IPS-18a (cell line): ENCODE results near the gene CTSK.

Experiments used
- H3K27ac ChIP-seq: one replicate; pipeline ENCODE4 v1.5.1; 2013; ENCODE audit warnings: low read length
- H3K27me3 ChIP-seq: one replicate; pipeline ENCODE4 v1.6.1; 2013; ENCODE audit warnings: mild to moderate bottlenecking, low read length; ENCODE audit not compliant: control insufficient read depth, insufficient read depth
- H3K36me3 ChIP-seq: one replicate; pipeline ENCODE4 v1.6.1; 2013; ENCODE audit warnings: low read depth, low read length; ENCODE audit not compliant: control insufficient read depth
- H3K4me1 ChIP-seq: one replicate; pipeline ENCODE4 v1.6.1; 2013; ENCODE audit warnings: low read depth, low read length; ENCODE audit not compliant: control insufficient read depth
- H3K4me3 ChIP-seq: one replicate; pipeline ENCODE4 v1.5.1; 2013; ENCODE audit warnings: low read length
- H3K9ac ChIP-seq: one replicate; pipeline ENCODE4 v1.6.1; 2013; ENCODE audit warnings: mild to moderate bottlenecking, low read length, moderate library complexity
- H3K9me3 ChIP-seq: one replicate; pipeline ENCODE4 v1.6.1; 2013; ENCODE audit warnings: low read depth, low read length; ENCODE audit not compliant: control insufficient read depth

The CTSK gene

GRCh38 chr1:150829751-150830150, 21.7 kb upstream of the CTSK start:
- Histone ChIP-seq H3K4me3 (no peak overlapping the region), H3K4me1 (no peaks in the 10 kb centered on the region), H3K9me3 (no peaks in the 10 kb centered on the region), H3K36me3 (peaks cover 56% of the 10 kb centered on the region), H3K27me3 (no peaks in the 10 kb centered on the region), H3K9ac (no peak overlapping the region), H3K27ac (no peak overlapping the region)

GRCh38 chr1:150826299-150826698, 18.2 kb upstream of the CTSK start:
- Histone ChIP-seq H3K36me3 (peaks cover 40% of the 10 kb centered on the region), H3K4me3 (no peak overlapping the region), H3K4me1 (no peaks in the 10 kb centered on the region), H3K27ac (no peak overlapping the region), H3K9me3 (no peaks in the 10 kb centered on the region), H3K27me3 (no peaks in the 10 kb centered on the region), H3K9ac (no peak overlapping the region)

GRCh38 chr1:150820730-150821512, 12.9 kb upstream of the CTSK start:
- Histone ChIP-seq H3K9me3 (no peaks in the 10 kb centered on the region), H3K27ac (no peak overlapping the region), H3K36me3 (peaks cover 27% of the 10 kb centered on the region), H3K4me3 (no peak overlapping the region), H3K4me1 (no peaks in the 10 kb centered on the region), H3K9ac (no peak overlapping the region), H3K27me3 (no peaks in the 10 kb centered on the region)

GRCh38 chr1:150815871-150816270, 7.8 kb upstream of the CTSK start:
- Histone ChIP-seq H3K4me1 (no peaks in the 10 kb centered on the region), H3K27ac (no peak overlapping the region), H3K36me3 (peaks cover 38% of the 10 kb centered on the region), H3K27me3 (no peaks in the 10 kb centered on the region), H3K4me3 (no peak overlapping the region), H3K9me3 (no peaks in the 10 kb centered on the region), H3K9ac (no peak overlapping the region)

- Histone ChIP-seq H3K9me3 (no peaks in the 10 kb centered on the region), H3K9ac (no peak overlapping the region), H3K27me3 (no peaks in the 10 kb centered on the region), H3K4me1 (peaks cover 2% of the 10 kb centered on the region), H3K4me3 (no peak overlapping the region), H3K36me3 (peaks cover 38% of the 10 kb centered on the region), H3K27ac (no peak overlapping the region)
These were observed 5.1 kb upstream of the CTSK start for GRCh38 chr1:150813028-150813707.

- Histone ChIP-seq H3K9ac (no peak overlapping the region), H3K27me3 (peaks cover 9% of the 10 kb centered on the region), H3K36me3 (peaks cover 23% of the 10 kb centered on the region), H3K4me1 (peaks cover 23% of the 10 kb centered on the region), H3K27ac (no peak overlapping the region), H3K4me3 (no peak overlapping the region), H3K9me3 (no peaks in the 10 kb centered on the region)
These were observed 3.0 kb upstream of the CTSK start for GRCh38 chr1:150810958-150811659.

GRCh38 chr1:150809651-150810050, 1.6 kb upstream of the CTSK start:
- no peak overlapping the region for H3K4me3 ChIP-seq
- H3K27me3 ChIP-seq, result peaks cover 9% of the 10 kb centered on the region
- H3K27ac ChIP-seq, result no peak overlapping the region
- peaks cover 19% of the 10 kb centered on the region for H3K36me3 ChIP-seq
- H3K9ac ChIP-seq, result no peak overlapping the region
- no peaks in the 10 kb centered on the region for H3K9me3 ChIP-seq
- H3K4me1 ChIP-seq, result peaks cover 28% of the 10 kb centered on the region

- no peaks in the 10 kb centered on the region for H3K9me3 ChIP-seq
- H3K4me1 ChIP-seq, result peaks cover 28% of the 10 kb centered on the region
- no peak overlapping the region for H3K9ac ChIP-seq
- H3K27me3 ChIP-seq, result peaks cover 9% of the 10 kb centered on the region
- H3K4me3 ChIP-seq, result no peak overlapping the region
- H3K27ac ChIP-seq, result no peak overlapping the region
- peaks cover 16% of the 10 kb centered on the region for H3K36me3 ChIP-seq
These were observed 786 bp upstream of the CTSK start for GRCh38 chr1:150808846-150809245.

- Histone ChIP-seq H3K27ac (no peak overlapping the region), H3K4me3 (no peak overlapping the region), H3K9me3 (no peaks in the 10 kb centered on the region), H3K4me1 (peaks cover 28% of the 10 kb centered on the region), H3K9ac (no peak overlapping the region), H3K27me3 (peaks cover 9% of the 10 kb centered on the region), H3K36me3 (peaks cover 4% of the 10 kb centered on the region)
These were observed 624 bp downstream of the CTSK start for GRCh38 chr1:150807249-150808023.

- no peaks in the 10 kb centered on the region for H3K9me3 ChIP-seq
These were observed 2.2 kb downstream of the CTSK start for GRCh38 chr1:150805899-150806298.

GRCh38 chr1:150804671-150805070, 3.4 kb downstream of the CTSK start:
- Histone ChIP-seq H3K9me3 (no peaks in the 10 kb centered on the region), H3K36me3 (no peaks in the 10 kb centered on the region), H3K9ac (no peak overlapping the region)

More at GRCh38 chr1:150805899-150806298, 2.2 kb downstream of the CTSK start:
- H3K9ac ChIP-seq, result no peak overlapping the region
- no peaks in the 10 kb centered on the region for H3K36me3 ChIP-seq
- no peak overlapping the region for H3K4me3 ChIP-seq
- peaks cover 9% of the 10 kb centered on the region for H3K27me3 ChIP-seq
- peaks cover 28% of the 10 kb centered on the region for H3K4me1 ChIP-seq
- no peak overlapping the region for H3K27ac ChIP-seq

More at GRCh38 chr1:150804671-150805070, 3.4 kb downstream of the CTSK start:
- H3K27me3 ChIP-seq, result peaks cover 9% of the 10 kb centered on the region
- H3K27ac ChIP-seq, result no peak overlapping the region
- no peak overlapping the region for H3K4me3 ChIP-seq
- H3K4me1 ChIP-seq, result peaks cover 28% of the 10 kb centered on the region
